HT1080 (cell line): ENCODE results near the gene COX5A. TPM values are rescaled to one million over a fixed set of nuclear protein-coding genes. Genes with fewer than 3 reads are reported as not detected.
"Not testable (repeated sequence)": the region's sequence is repeated elsewhere in the genome, so short reads cannot be mapped to it uniquely, and the experiment has no call there.

Experiments used
- DNase-seq: peaks from one replicate; pipeline ENCODE4 v3.0.0-alpha.2; 2015; ENCODE audit warnings: low read depth
- total RNA-seq: library from RNA; depleted of rRNA; stranded (reverse); fragments of >200 nt; shearing (Covaris generic); gene quantifications from 2 replicates; pipeline ENCODE4 v1.2.3, GENCODE V29; 2014

Gene COX5A
- total RNA-seq, 1 experiment from 2014 or later = 162 TPM

DNA sequence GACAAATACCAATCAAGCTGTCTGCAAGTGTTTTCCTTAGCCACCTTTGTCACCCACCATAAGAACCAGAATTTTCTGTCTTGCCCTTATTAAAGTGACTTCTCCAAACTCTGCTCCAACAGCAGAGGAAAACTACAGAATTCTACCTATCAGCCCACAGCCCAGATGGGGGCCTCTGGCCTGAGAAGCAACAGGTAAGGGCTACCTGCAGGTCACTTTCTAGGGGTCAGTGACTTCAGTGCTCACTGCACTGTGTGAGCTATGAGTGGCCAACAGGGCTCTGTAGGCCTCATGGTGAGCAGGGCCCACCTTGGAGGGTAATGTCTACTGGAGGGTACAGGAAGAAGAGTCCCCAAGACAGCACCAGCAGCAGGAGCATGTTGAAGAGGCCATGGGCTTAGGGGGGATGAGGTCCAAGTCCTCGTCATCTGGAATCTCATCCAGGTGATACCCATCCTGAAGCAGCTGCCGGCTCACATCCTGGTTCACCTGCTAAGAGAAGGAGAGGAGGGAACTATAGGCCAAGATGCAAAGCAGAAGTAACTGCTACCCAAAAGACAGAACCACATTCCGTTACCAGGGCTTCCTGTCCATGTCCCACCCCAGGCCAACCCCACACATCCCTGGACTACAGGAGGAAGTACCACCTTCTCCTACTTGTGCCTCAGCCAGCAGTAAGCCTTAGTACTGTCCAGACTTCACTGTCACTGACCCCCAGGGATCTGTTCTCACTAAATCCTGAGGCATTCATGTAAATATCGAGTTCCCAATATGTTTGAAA, 35.4 kb downstream of the COX5A start:
- DNase-seq = no peak

DNA sequence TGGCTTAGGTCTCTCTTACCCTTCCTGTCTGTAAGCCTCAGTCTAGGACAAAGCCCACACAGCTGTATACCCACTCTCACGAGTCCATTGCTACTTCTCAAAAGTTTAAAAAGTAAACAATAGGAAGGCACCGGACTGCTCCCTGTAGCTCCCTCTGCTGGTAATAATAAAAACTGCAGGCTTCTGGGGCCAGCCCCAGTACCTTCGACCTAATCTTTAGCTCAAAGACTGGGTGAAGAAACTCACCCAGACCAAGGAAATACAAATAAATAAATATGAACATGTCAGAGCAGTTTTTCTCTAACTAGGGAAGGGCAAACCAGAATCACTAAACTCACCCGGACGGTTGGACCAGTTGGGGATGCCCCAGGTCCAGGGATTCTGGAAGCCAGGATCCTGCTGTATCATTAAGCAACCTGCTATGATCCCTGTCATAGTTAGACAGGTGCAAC, 36.2 kb downstream of the COX5A start:
- peak; percentile 55 for DNase-seq

DNA sequence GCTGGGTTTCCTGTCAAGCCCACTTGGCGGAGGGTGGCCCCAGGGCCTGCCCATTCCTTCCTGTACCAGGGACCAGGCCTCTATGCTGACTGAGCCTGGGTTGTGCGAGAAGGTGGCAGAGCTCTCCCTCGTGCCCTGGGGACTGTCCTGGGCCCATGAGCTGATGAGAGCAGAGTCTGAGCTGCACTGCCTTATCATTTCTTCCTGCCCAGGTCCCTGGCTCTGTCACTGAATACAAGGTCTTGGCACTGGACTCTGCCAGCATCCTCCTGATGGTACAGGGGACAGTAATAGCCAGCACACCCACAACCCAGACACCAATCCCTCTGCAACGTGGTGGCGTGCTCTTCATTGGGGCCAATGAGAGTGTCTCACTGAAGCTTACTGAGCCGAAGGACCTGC, 40.6 kb downstream of the COX5A start:
- DNase-seq = no peak

DNA sequence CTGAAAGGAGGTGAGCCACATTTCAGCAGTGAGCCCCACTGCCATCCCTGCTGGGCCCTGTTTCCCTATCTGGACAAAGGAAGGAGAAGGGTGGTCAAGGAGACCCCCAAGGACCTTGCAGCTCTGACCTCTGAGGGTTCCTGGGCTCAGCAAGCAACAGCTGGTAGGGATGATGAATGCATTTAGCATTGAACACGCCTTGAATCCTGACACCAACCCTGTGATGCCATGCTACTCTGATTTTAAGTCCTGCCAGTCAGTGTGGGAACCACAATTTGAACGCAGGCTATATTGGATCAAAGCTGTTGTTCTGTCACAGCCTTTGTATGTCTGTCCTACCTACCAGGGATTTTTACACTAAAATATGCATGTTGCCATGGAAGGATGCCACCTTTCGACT, 41.6 kb downstream of the COX5A start:
- no peak for DNase-seq

DNA sequence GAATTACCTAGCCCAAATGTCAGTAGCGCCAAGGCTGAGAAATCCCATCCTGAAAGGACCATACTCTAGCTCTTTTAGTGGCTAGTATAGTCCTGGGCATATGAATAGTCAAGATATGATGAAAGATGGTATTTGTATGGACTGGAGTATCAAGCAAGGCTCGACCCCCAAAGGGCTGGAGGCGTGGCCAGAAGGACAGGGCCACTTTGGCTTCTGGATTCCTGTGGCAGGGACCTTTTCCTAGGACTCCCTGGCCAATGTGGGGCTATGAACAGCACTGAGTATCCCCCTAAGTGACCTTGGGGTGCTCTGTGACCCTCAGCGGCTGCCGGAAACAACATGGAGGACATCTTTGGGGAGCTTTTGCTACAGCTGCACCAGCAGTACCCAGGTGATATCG, 42.0 kb downstream of the COX5A start:
- no peak for DNase-seq

DNA sequence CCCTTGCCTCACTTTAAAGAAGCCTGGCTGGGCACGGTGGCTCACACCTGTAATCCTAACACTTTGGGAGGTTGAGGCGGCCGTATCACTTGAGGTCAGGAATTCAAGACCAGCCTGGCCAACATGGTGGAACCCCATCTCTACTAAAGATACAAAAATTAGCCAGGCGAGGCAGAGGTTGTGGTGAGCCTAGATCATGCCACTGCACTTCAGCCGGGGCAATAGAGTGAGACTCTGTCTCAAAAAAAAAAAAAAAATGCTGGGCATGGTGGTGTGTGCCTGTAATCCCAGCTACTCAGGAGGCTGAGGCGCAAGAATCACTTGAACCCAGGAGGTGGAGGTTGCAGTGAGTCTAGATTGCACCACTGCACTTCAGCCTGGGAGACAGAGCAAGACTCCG, 43.5 kb downstream of the COX5A start:
- not testable (repeated sequence) for DNase-seq

DNA sequence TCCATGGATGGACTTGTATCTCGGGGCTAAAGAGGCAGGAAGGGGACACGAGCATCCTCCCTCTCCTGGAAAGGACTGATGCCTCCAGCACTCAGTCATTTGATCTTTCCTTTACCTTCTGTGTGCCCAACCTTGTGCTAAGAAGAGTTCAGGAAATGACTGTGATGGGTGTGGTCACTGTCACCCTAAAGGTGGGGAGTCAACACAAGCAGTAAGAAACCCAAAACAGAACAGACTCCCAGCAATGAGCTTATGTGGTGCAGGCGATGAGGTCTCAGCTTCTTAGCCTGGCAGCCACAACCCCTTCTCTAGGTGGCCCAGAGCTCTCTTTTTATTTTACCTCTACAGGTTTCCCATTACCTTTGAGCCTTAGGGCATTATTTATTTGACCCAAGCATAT, 44.2 kb downstream of the COX5A start:
- DNase-seq = no peak

DNA sequence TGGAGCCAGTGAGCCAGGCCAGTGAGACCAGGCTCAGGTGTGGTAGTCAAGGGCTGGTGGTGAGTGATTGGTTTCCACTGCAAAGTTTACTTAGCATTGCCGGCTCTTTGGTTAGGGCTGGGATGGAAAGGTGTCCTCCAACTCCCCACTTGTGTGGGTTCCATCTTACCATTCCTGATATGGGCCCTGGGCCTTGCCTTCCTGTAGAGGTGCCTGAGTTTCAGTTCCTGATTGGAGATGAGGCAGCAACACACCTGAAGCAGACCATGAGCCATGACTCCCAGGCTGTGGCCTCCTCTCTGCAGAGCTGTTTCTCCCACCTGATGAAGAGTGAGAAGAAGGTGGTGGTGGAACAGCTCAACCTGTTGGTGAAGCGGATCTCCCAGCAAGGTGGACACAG, 44.9 kb downstream of the COX5A start:
- DNase-seq = no peak

DNA sequence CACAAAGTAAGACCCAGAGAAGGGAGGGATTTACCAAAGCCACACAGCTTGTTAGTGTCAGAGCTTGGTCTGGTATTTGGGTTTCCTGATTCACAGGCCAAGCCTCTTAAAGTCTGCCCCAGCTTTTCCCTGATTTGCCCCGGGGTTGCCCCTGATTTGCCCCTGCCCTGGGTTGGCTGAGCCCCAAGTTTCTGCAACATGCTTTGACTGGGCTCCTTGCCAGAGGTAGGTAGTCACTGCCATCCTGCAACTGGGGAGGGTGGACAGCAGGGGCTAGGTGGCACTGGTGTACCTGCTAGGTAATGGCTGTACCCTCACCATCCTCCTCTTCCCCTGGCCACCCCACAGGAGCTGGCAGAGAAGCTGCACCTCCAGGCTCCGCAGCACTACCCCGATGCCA, 45.6 kb downstream of the COX5A start:
- no peak for DNase-seq

DNA sequence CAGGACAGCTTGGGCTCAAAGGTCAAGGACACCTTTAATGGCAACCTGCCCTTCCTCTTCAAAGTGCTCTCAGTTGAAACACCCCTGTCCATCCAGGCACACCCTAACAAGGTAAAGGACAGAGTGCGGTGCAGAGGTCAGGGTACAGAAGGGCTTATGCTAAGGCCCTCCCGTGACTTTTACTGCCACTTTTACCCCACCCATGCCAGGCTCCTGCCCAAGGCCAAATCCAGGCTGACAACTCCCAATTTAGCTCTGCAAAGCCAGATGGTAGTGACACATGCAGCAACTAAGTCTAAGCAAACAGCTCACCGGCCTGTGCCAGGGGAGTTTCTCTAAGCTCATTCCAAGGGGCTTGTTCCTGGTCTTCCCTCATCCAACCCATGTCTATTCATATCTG, 46.4 kb downstream of the COX5A start:
- no peak for DNase-seq

DNA sequence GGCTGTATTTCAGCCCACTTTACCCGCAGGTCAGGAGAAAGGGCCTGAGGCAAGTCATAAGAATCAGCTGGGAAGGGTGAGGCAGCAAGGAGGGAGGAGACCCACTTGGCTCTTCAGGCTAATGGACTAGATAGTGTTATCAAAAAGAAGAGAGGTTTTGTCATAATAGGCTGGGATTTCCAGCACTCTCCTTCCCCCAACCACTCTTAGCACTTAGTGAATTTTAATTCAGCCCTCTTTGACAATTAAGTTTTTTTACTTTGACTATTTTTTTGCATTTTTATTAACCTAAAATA, 47.3 kb downstream of the COX5A start:
- no peak for DNase-seq

DNA sequence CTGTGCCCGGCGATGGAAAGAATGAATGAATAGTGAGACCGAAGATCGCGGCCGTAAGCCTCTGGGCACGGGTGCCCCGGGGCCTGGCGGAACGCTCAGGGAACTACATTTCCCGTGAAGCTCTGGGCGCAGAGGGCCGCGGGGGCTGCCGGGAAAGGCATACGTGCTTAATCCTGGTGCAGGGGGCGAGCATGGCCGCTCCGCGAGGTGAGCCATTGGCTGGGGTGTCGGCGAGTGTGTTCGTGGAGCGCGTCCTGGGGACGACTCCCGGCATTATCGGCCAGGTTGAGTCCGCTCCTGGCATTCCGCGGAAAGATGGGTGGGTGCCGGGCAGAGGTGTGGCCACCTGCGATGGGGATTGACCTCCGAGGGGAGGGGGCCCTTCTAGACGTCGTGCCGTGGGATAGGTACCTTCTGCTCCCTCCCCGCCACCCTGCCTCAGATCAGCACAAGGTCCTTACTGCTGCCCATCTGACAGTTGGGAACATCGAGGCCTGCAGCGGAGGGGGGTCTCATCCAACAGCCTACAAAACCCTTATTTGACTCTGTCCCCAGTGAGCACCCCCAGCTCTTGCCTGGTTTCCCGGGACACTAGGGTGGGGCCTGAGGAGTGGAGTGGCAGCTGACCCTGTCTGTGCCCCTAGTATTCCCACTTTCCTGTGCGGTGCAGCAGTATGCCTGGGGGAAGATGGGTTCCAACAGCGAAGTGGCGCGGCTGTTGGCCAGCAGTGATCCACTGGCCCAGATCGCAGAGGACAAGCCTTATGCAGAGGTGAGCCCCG, 47.8 kb downstream of the COX5A start, which contains the start of gene MPI:
Gene MPI (plus strand): TSS at position 160 of the 782 bp plus-strand sequence. CDS start 32 bp downstream, at position 192.
- peak; percentile 77 for DNase-seq

DNA sequence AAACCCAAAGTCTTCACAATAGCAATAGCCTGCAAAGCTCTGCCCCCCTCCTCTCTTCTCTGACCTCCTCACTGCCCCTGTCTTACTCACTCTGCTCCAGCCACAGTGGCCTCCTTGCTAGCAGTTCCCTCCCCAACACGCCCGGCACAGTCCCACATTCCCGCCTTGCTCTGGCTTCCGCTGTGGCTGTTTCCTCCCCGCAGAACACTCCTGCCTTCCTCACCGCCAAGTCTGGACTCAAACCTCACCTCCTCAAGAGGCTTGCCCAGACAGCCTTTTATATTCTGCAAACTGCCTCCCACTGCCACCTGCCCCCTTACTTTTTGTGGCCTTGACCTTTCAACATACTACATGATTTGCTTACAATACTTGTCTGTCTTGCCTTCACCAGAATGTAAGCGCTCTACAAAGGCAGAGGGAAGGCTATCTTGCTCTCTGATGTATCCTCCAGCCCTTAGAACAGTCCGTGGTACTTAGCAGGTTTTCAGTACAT, 48.4 kb downstream of the COX5A start:
- peak; percentile 55 for DNase-seq

DNA sequence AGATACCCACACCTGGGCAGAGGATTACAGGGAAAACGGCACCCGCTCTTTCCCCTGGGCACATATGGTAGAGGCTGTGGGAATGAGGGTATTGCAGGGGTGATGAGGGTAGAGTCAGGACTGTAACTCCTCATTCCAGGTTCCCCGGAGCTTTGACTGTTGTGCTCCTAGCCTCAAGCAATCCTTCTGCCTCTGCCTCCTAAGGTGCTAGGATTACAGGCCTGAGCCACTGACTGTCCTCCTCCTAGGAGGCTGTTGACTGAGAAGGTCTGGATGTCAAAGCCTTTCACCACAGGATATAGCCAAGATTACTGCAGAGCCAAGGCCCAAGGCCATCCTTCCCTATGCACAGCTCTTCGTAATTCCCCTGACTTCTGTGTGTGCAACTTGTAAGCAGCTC, 49.2 kb downstream of the COX5A start:
- DNase-seq = no peak

DNA sequence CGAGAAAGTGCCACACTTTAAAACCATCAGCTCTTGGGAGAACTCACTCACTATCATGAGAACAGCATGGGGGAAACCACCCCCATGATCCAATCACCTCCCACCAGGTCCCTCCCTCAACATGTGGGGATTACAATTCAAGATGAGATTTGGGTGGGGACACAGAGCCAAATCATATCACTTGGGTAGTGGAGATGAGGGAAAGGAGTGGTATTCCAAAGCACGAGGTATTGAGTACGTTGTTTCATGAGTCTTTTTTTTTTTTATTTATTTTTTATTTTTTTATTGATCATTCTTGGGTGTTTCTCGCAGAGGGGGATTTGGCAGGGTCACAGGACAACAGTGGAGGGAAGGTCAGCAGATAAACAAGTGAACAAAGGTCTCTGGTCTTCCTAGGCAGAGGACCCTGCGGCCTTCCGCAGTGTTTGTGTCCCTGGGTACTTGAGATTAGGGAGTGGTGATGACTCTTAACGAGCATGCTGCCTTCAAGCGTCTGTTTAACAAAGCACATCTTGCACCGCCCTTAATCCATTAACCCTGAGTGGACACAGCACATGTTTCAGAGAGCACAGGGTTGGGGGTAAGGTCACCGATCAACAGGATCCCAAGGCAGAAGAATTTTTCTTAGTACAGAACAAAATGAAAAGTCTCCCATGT, 50.2 kb downstream of the COX5A start:
- not testable (repeated sequence) for DNase-seq

DNA sequence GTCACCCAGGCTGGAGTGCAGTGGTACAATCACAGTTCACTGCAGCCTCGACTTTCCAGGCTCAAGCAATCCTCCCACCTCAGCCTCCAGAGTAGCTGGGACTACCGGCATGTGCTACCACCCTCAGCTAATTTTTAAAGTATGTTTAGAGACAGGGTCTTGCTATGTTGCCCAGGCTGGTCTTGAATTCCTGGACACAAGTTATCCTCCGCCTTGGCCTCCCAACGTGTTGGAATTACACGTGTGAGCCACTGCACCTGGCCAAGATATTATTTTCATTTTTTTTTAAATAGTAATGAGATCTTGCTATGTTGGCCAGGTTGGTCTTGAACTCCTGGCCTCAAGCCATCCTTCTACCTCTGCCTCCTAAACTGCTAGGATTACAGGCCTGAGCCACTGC, 52.4 kb downstream of the COX5A start:
- DNase-seq = no peak

DNA sequence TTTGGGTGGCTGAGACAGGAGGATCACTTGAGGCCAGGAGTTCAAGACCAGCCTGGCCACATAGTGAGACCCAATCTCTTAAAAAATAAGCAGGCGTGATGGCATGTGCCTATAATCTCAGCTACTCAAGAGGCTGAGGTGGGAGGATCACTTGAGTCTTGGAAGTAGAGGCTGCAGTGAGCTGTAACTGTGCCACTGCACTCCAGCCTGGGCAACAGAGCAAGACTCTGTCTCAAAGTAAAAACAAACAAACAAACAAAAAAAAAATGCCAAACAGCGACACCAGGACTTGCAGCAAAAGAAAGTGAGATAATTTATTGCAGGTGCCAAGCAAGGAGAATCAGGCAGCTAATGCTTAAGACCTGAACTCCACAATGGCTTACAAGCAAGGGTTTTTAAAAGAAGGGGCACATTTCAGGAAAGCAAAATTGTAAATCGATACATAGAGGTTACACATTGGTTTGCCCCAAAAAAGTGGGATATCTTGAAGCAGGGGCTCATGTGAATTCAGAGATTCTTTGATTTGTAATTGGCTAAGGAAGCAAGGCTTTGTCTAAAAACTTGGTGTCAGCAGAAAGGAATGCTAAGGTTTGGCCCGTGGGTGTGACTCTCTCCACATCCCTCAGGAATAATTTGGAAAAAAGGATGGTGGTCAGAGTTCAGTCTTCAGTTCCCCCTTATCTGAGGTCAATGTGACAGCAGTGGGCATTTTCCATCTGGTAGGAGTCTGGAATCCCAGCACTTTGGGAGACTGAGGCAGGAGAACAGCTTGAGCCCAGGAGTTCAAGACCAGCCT, 53.2 kb downstream of the COX5A start:
- DNase-seq = no peak

DNA sequence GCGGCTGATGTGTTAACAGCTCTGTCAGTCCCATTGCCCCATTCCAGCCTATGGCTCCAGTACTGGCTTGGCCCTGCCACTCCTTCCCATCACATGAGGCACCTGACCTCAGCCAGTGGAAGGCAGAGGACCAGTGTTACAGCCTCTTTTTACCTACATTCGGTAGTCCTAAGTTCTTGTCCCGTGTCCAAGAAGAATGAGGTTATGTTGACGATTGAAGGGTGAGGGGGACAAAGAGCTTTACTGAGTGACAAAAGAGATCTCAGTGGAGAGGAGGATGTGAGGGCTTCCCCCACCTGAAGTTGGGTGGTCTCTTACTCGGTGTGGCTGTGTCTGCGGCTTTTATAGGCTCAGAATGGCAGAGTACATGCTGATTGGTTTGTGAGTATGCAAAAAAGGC, 55.3 kb downstream of the COX5A start:
- DNase-seq = no peak

DNA sequence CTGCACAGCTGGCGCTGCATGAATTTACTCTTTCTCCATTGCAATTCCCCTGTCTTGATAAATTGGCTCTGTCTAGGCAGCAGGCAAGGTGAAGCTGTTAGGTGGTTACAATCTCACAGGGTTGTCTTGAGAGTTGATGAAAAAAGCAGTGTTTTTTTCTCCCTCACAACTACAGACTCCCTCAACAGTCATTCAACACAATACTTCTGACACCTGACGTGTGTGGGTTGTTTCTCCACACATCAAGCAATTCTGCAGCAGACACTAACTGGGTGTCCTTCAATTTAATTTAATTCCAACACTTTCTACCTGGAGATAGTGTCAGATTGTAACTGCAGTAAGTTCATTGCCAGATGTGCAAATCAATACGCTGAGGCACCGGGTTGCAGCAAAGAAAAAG, 59.6 kb downstream of the COX5A start:
- DNase-seq = no peak

DNA sequence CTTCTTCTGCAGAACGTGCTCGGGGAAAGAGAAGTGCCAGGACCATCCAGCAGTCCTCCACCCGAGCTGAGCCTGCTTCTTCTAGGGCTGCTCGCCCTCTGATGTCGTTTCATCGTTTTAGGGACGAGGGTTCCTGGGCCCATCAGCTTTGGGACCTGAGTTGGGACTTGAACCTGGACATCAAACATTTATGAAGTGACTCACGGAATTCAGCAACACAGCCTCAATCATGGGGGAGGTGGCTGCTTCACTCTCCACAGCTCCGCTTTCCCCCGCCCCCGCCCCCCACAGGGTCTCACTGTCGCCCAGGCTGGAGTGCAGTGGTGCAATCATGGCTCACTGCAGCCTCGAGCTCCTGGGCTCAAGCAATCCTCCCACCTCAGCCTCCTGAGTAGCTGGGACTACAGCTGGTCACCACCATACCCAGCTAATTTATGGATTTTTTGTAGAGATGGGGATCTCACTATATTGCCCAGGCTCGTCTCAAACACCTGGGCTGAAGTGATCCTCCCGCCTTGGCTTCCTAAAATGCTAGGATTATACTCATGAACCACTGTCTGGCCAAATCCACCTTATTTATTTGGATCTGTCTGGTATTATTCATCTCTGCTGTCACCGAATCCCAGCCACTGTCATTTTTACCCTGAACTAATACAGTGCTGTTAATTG, 64.0 kb downstream of the COX5A start:
- peak; percentile 20 for DNase-seq
